HCT116 (cell line): ENCODE data around the gene ATP1B3. TPM values are rescaled to one million over a fixed set of nuclear protein-coding genes. Genes with fewer than 3 reads are reported as not detected.

Source experiments
- ATAC-seq: fragments of 200-7000 bp; cut with Tn5 transposase; 2 replicates; pipeline ENCODE4 v1.9.1; 2020; ENCODE audit warnings: mild to moderate bottlenecking, moderate library complexity
- BruUV-seq: library from RNA; stranded (reverse); fragments of 400-500 nt; replicated peaks from 2 replicates; lab custom pipeline; 2021; lab: Mats Ljungman, UMichigan
- CTCF ChIA-PET: fragments of 300-600 bp; sonication (Branson Sonifier 250); formaldehyde crosslinking; loops from one replicate; lab custom pipeline; 2021; ENCODE audit warnings: antibody characterized with exemption; lab: Charles Lee
- POLR2A ChIA-PET: fragments of 300-600, 350-600 bp; sonication (Branson Sonifier 250); formaldehyde crosslinking; loops from one replicate; lab custom pipeline; 2021; ENCODE audit warnings: antibody characterized with exemption; lab: Charles Lee
- RAD21 ChIA-PET, 2 experiments: fragments of 300-600 bp; sonication (Branson Sonifier 250); formaldehyde crosslinking; loops; one replicate each; lab custom pipeline; 2023; ENCODE audit warnings: low total read pairs in 2 of 2; ENCODE audit not compliant: uncharacterized antibody in 2 of 2, unreplicated experiment in 2 of 2, low non-redundant PET in 1 of 2; lab: Charles Lee
- DNase-seq: peaks from one replicate; pipeline ENCODE4 v3.0.0-alpha.2; 2010; ENCODE audit warnings: low read depth, low spot score
- H2AFZ ChIP-seq: fragments of 200-600 bp; shearing (Covaris generic), sonication (generic); 2 replicates; pipeline ENCODE4 v1.6.1; 2017; ENCODE audit warnings: low read depth, mixed run types, mixed read lengths, antibody characterized with exemption, low read length; ENCODE audit not compliant: poor library complexity, severe bottlenecking
- H3K27ac ChIP-seq: 2 replicates; pipeline ENCODE4 v1.5.1; 2012; ENCODE audit warnings: low read depth, low read length
- H3K27me3 ChIP-seq: fragments of 200-600 bp; sonication (generic); 2 replicates; pipeline ENCODE4 v1.6.1; 2016; ENCODE audit warnings: mixed run types, low read length, mixed read lengths; ENCODE audit not compliant: insufficient read depth
- H3K36me3 ChIP-seq, 2 experiments: fragments of 200-500 bp in 1 of 2; fragments of 200-600 bp in 1 of 2; sonication (Bioruptor generic) in 1 of 2; sonication (generic) in 1 of 2; 2 replicates each; pipeline versions ENCODE4 v1.5.1 to v1.6.1; 2014 to 2016; ENCODE audit warnings: low read length in 2 of 2, inconsistent platforms in 1 of 2, mixed read lengths in 1 of 2, mixed run types in 1 of 2; ENCODE audit not compliant: insufficient read depth in 2 of 2, control insufficient read depth in 1 of 2
- H3K4me1 ChIP-seq, 2 experiments: fragments of 200-600 bp in 1 of 2; sonication (generic) in 1 of 2; 2 replicates each; pipeline versions ENCODE4 v1.5.1 to v1.6.1; 2012 to 2017; ENCODE audit warnings: low read length in 2 of 2, inconsistent platforms in 1 of 2, mild to moderate bottlenecking in 1 of 2, mixed read lengths in 1 of 2, mixed run types in 1 of 2, moderate library complexity in 1 of 2; ENCODE audit not compliant: insufficient read depth in 2 of 2, control insufficient read depth in 1 of 2
- H3K4me2 ChIP-seq: fragments of 200-600 bp; sonication (generic); 2 replicates; pipeline ENCODE4 v1.6.1; 2017; ENCODE audit warnings: mixed run types, low read length, mixed read lengths
- H3K4me3 ChIP-seq, 2 experiments: fragments of 200-600 bp in 1 of 2; sonication (generic) in 1 of 2; replicated peaks in 1 of 2; 2 replicates each; pipeline ENCODE4 v1.5.1; 2011 to 2016; ENCODE audit warnings: low read length in 2 of 2, control low read depth in 1 of 2, low read depth in 1 of 2, mild to moderate bottlenecking in 1 of 2, mixed read lengths in 1 of 2, mixed run types in 1 of 2
- H3K79me2 ChIP-seq: fragments of 200-600 bp; sonication (generic); 2 replicates; pipeline ENCODE4 v1.6.1; 2017; ENCODE audit warnings: mild to moderate bottlenecking, mixed run types, low read length, moderate library complexity, mixed read lengths; ENCODE audit not compliant: insufficient read depth
- H3K9ac ChIP-seq: fragments of 200-600 bp; sonication (generic); 2 replicates; pipeline ENCODE4 v1.6.1; 2016; ENCODE audit warnings: low read length, mixed read lengths
- H3K9me2 ChIP-seq: fragments of 200-600 bp; sonication (generic), shearing (Covaris generic); 2 replicates; pipeline ENCODE4 v1.6.1; 2017; ENCODE audit warnings: mixed run types, mild to moderate bottlenecking, moderate library complexity; ENCODE audit not compliant: insufficient read depth
- H3K9me3 ChIP-seq, 2 experiments: fragments of 200-500 bp in 1 of 2; fragments of 200-600 bp in 1 of 2; sonication (Bioruptor generic) in 1 of 2; sonication (generic) in 1 of 2; 2 replicates each; pipeline ENCODE4 v1.6.1; 2014 to 2017; ENCODE audit warnings: low read length in 2 of 2, mixed read lengths in 2 of 2, inconsistent platforms in 1 of 2, low read depth in 1 of 2, mild to moderate bottlenecking in 1 of 2, mixed run types in 1 of 2, moderate library complexity in 1 of 2; ENCODE audit not compliant: control insufficient read depth in 1 of 2, insufficient read depth in 1 of 2
- H4K20me1 ChIP-seq: fragments of 200-600 bp; sonication (generic), shearing (Covaris generic); 2 replicates; pipeline ENCODE4 v1.6.1; 2017; ENCODE audit warnings: mixed run types, mild to moderate bottlenecking, moderate library complexity; ENCODE audit not compliant: insufficient read depth
- REST ChIP-seq: IDR thresholded peaks from 2 replicates; pipeline ENCODE4 v1.6.1; 2012; ENCODE audit warnings: low read depth
- SRF ChIP-seq: IDR thresholded peaks from 2 replicates; pipeline ENCODE4 v1.6.1; 2012; ENCODE audit warnings: low read depth
- ZBTB33 ChIP-seq: IDR thresholded peaks from 2 replicates; pipeline ENCODE4 v1.6.1; 2011; ENCODE audit warnings: mild to moderate bottlenecking, low read length, moderate library complexity; ENCODE audit not compliant: insufficient replicate concordance; ENCODE audit errors: extremely low read depth
- intact Hi-C: fragments of 100-400 bp; cut with micrococcal nuclease; formaldehyde crosslinking; loops from 2 replicates; pipeline ENCODE4 v1.10.0; 2022
- total RNA-seq: library from RNA; stranded (reverse); gene quantifications from one replicate; pipeline ENCODE4 v1.2.1, GENCODE V29; 2021; ENCODE audit not compliant: unreplicated experiment

Gene ATP1B3
- total RNA-seq, 1 experiment from 2014 or later: 147 TPM

DNA sequence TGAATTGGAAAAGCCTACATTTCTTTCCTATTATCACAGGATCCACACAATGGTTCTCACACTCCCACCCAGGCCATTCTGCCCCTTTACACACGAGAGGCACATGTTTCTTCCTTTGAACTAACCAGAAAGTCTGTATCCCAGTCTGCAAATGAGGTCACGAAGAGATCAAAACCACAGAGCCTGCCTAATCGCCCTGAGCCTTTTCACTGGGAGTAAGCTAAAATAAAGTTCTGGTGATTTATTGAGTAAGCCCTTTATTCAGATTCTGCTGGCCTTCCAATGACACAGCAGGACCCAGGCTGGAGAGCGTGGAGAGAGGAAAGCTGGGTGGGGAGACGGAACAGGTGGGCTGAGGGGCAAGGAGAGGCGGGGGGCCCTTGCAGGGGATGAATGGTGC, 78.7 kb downstream of the ATP1B3 start:
- intact Hi-C loops: no loop called here
- POLR2A ChIA-PET: no interaction called here
- no peak for DNase-seq
- Histone ChIP-seq H3K9ac (no peak overlapping the region), H3K4me3 (no peak overlapping the region), H3K4me1 (peaks cover 10 to 11% of the 10 kb centered on the region in 2 experiments), H4K20me1 (no peaks in the 10 kb centered on the region), H3K9me3 (no peaks in the 10 kb centered on the region)
- ATAC-seq: no peak
- TF ChIP-seq REST (no peak), ZBTB33 (no peak), SRF (no peak)
- TF ChIP-seq, all 23 proteins: peak for 0
- no peaks in the 10 kb centered on the region for H3K79me2 ChIP-seq
- 0 out of 4 replicates have a peak, but pooled peaks cover 0 to 2% of the 10 kb centered on the region in 2 experiments for H3K36me3 ChIP-seq
- H3K27ac ChIP-seq: no peak overlapping the region
- H3K4me2 ChIP-seq: no peak overlapping the region
- H3K27me3 ChIP-seq: no peaks in the 10 kb centered on the region
- H2AFZ ChIP-seq: no peak overlapping the region
- no peaks in the 10 kb centered on the region for H3K9me2 ChIP-seq
- no TSS peak for BruUV-seq
- CTCF ChIA-PET: no interaction called here
- RAD21 ChIA-PET: no interaction called here
